Glutamatergic neuron (in vitro differentiated cells): Measurements from ENCODE around the gene TNFRSF8. TPM values are rescaled to one million over a fixed set of nuclear protein-coding genes. Genes with fewer than 3 reads are reported as not detected.

Source experiments
- DNase-seq: peaks from one replicate; pipeline ENCODE4 v3.0.0; 2022
- H3K27ac Mint-ChIP-seq: one replicate; pipeline ENCODE4 v1.8.0; 2020; ENCODE audit warnings: mild to moderate bottlenecking, mixed read lengths, inconsistent platforms; ENCODE audit not compliant: unreplicated experiment
- H3K27me3 Mint-ChIP-seq: one replicate; pipeline ENCODE4 v1.8.0; 2020; ENCODE audit warnings: mild to moderate bottlenecking, moderate library complexity, mixed read lengths, inconsistent platforms; ENCODE audit not compliant: unreplicated experiment
- H3K36me3 Mint-ChIP-seq: one replicate; pipeline ENCODE4 v1.8.0; 2020; ENCODE audit warnings: mild to moderate bottlenecking, mixed read lengths, inconsistent platforms; ENCODE audit not compliant: unreplicated experiment
- H3K4me1 Mint-ChIP-seq: one replicate; pipeline ENCODE4 v1.8.0; 2020; ENCODE audit warnings: mild to moderate bottlenecking, low read depth, mixed read lengths, inconsistent platforms; ENCODE audit not compliant: unreplicated experiment
- H3K4me3 Mint-ChIP-seq: one replicate; pipeline ENCODE4 v1.8.0; 2020; ENCODE audit warnings: mild to moderate bottlenecking, mixed read lengths, inconsistent platforms; ENCODE audit not compliant: unreplicated experiment
- H3K9me3 Mint-ChIP-seq: one replicate; pipeline ENCODE4 v1.8.0; 2020; ENCODE audit warnings: mild to moderate bottlenecking, moderate library complexity, mixed read lengths, inconsistent platforms; ENCODE audit not compliant: unreplicated experiment
- CTCF ChIP-seq: fragments of 200-600 bp; sonication (generic); IDR thresholded peaks from one replicate; pipeline ENCODE4 v1.5.0; 2021; ENCODE audit not compliant: partially characterized antibody, unreplicated experiment
- total RNA-seq: library from RNA; stranded (reverse); fragmentation: NEBNext Ultra II Directional; extraction: Animal tissue kit (Norgen Biotek cat#: 25700); gene quantifications from one replicate; pipeline ENCODE4 v1.2.1, GENCODE V29; 2021; ENCODE audit not compliant: unreplicated experiment

Gene TNFRSF8
- total RNA-seq, 1 donor from 2014 or later = not detected

- Mint-ChIP-seq H3K36me3 (peaks cover 7% of the 10 kb centered on the region), H3K27ac (no peak overlapping the region), H3K9me3 (peaks cover 14% of the 10 kb centered on the region), H3K4me1 (peaks cover 29% of the 10 kb centered on the region), H3K4me3 (no peak overlapping the region), H3K27me3 (peaks cover 8% of the 10 kb centered on the region)
- TF ChIP-seq CTCF = no peak
- DNase-seq = no peak
Observed at GRCh38 chr1:12056331-12056841, 6.7 kb upstream of the TNFRSF8 start.

GRCh38 chr1:12057382-12057781 lies 5.7 kb upstream of the TNFRSF8 start:
- no peak for TF ChIP-seq CTCF
- Mint-ChIP-seq H3K4me1 (peaks cover 25% of the 10 kb centered on the region), H3K4me3 (no peak overlapping the region), H3K9me3 (peaks cover 14% of the 10 kb centered on the region), H3K36me3 (peaks cover 7% of the 10 kb centered on the region), H3K27ac (no peak overlapping the region), H3K27me3 (peaks cover 9% of the 10 kb centered on the region)
- DNase-seq = no peak

GRCh38 chr1:12057940-12058687 lies 5.0 kb upstream of the TNFRSF8 start:
- Mint-ChIP-seq H3K9me3 (peaks cover 14% of the 10 kb centered on the region), H3K4me3 (no peak overlapping the region), H3K27me3 (peaks cover 9% of the 10 kb centered on the region), H3K4me1 (peaks cover 20% of the 10 kb centered on the region), H3K36me3 (peaks cover 7% of the 10 kb centered on the region), H3K27ac (no peak overlapping the region)
- no peak for DNase-seq
- no peak for TF ChIP-seq CTCF

- Mint-ChIP-seq H3K27me3 (peaks cover 5% of the 10 kb centered on the region), H3K36me3 (peaks cover 7% of the 10 kb centered on the region), H3K27ac (peak overlapping the region; percentile 31), H3K4me3 (no peak overlapping the region), H3K4me1 (peaks cover 12% of the 10 kb centered on the region), H3K9me3 (peaks cover 8% of the 10 kb centered on the region)
- no peak for DNase-seq
- no peak for TF ChIP-seq CTCF
Observed at GRCh38 chr1:12059226-12059625, 3.9 kb upstream of the TNFRSF8 start.

- DNase-seq = peak; percentile 62
- Mint-ChIP-seq H3K4me1 (peaks cover 8% of the 10 kb centered on the region), H3K27me3 (peaks cover 11% of the 10 kb centered on the region)
Observed at GRCh38 chr1:12059722-12060464, 3.2 kb upstream of the TNFRSF8 start.

More at GRCh38 chr1:12059722-12060464, 3.2 kb upstream of the TNFRSF8 start:
- Mint-ChIP-seq H3K36me3 (peaks cover 7% of the 10 kb centered on the region), H3K27ac (peak overlapping the region; percentile 31), H3K9me3 (peaks cover 6% of the 10 kb centered on the region), H3K4me3 (no peak overlapping the region)
- no peak for TF ChIP-seq CTCF
